Breast epithelium (tissue), 3 donors: Measurements from ENCODE around the gene ALKBH3.

Source experiments
- CTCF ChIP-seq, 3 donors: fragments of 450-650 bp; IDR thresholded peaks; one replicate each; pipeline ENCODE4 v1.5.1; 2016 to 2017; ENCODE audit warnings: antibody characterized with exemption in 3 of 3, mild to moderate bottlenecking in 3 of 3, moderate library complexity in 3 of 3
- POLR2A ChIP-seq: fragments of 450-650 bp; IDR thresholded peaks from one replicate; pipeline ENCODE4 v1.6.1; 2016; ENCODE audit warnings: antibody characterized with exemption, mild to moderate bottlenecking, moderate library complexity

- no peak for TF ChIP-seq CTCF (IDR thresholded peaks at IDR 0.05)
- TF ChIP-seq POLR2A, result no peak
Observed at GRCh38 chr11:43933608-43934551, 53.2 kb downstream of the ALKBH3 start.
